GM23338 (cell line): ENCODE data around the gene CFTR. TPM values are rescaled to one million over a fixed set of nuclear protein-coding genes. Genes with fewer than 3 reads are reported as not detected.

Experiments used
- ATAC-seq: fragments of 200-7000 bp; cut with Tn5 transposase; 3 replicates; pipeline ENCODE4 v1.9.1; 2020
- DNase-seq: peaks from one replicate; pipeline ENCODE4 v3.0.0-alpha.2; 2015; ENCODE audit warnings: low spot score
- H2AFZ ChIP-seq: fragments of 200-600 bp; sonication (generic); 2 replicates; pipeline ENCODE4 v1.8.0; 2016; ENCODE audit warnings: antibody characterized with exemption, mild to moderate bottlenecking, moderate library complexity
- H3F3A ChIP-seq: fragments of 200-600 bp; sonication (generic); replicated peaks from 2 replicates; pipeline ENCODE4 v1.8.0; 2017; ENCODE audit warnings: antibody characterized with exemption, mixed run types, low read depth
- H3K27ac ChIP-seq: fragments of 200-600 bp; sonication (generic); 2 replicates; pipeline ENCODE4 v1.6.1; 2016; ENCODE audit warnings: low read depth
- H3K27me3 ChIP-seq: fragments of 200-600 bp; sonication (generic); 2 replicates; pipeline ENCODE4 v1.8.0; 2016; ENCODE audit warnings: mild to moderate bottlenecking, mixed run types, moderate library complexity; ENCODE audit not compliant: insufficient read depth
- H3K36me3 ChIP-seq: fragments of 200-600 bp; sonication (generic); 2 replicates; pipeline ENCODE4 v1.8.0; 2016; ENCODE audit warnings: mild to moderate bottlenecking; ENCODE audit not compliant: insufficient read depth
- H3K4me1 ChIP-seq: fragments of 200-600 bp; sonication (generic); 2 replicates; pipeline ENCODE4 v1.8.0; 2016; ENCODE audit warnings: mild to moderate bottlenecking, moderate library complexity; ENCODE audit not compliant: insufficient read depth
- H3K4me2 ChIP-seq: fragments of 200-600 bp; sonication (generic); 2 replicates; pipeline ENCODE4 v1.7.1; 2017; ENCODE audit warnings: mixed run types
- H3K4me3 ChIP-seq: fragments of 200-600 bp; sonication (generic); 2 replicates; pipeline ENCODE4 v1.6.1; 2016; ENCODE audit warnings: mixed run types
- H3K79me2 ChIP-seq: fragments of 200-600 bp; sonication (generic); replicated peaks from 2 replicates; pipeline ENCODE4 v1.8.0; 2017; ENCODE audit warnings: mild to moderate bottlenecking; ENCODE audit not compliant: insufficient read depth
- H3K9me2 ChIP-seq: fragments of 200-600 bp; sonication (generic); 2 replicates; pipeline ENCODE4 v1.8.0; 2017; ENCODE audit not compliant: insufficient read depth
- H4K20me1 ChIP-seq: fragments of 200-600 bp; sonication (generic); replicated peaks from 2 replicates; pipeline ENCODE4 v1.8.0; 2017; ENCODE audit warnings: mild to moderate bottlenecking; ENCODE audit not compliant: insufficient read depth
- H3K27ac Mint-ChIP-seq: 2 replicates; pipeline ENCODE4 v1.8.0; 2020; ENCODE audit warnings: inconsistent platforms, mild to moderate bottlenecking, moderate library complexity, mixed read lengths
- H3K27me3 Mint-ChIP-seq: 3 replicates; pipeline ENCODE4 v1.8.0; 2022; ENCODE audit warnings: low read depth, mild to moderate bottlenecking, moderate library complexity, mixed read lengths, inconsistent platforms; ENCODE audit not compliant: insufficient read depth, poor library complexity
- H3K36me3 Mint-ChIP-seq: 3 replicates; pipeline ENCODE4 v1.8.0; 2021; ENCODE audit warnings: low read depth, mild to moderate bottlenecking, inconsistent platforms, moderate library complexity, mixed read lengths
- H3K4me1 Mint-ChIP-seq: 3 replicates; pipeline ENCODE4 v1.8.0; 2020; ENCODE audit warnings: mild to moderate bottlenecking, inconsistent platforms, mixed read lengths
- H3K4me3 Mint-ChIP-seq: 3 replicates; pipeline ENCODE4 v1.8.0; 2021; ENCODE audit warnings: moderate library complexity, mild to moderate bottlenecking, inconsistent platforms, mixed read lengths
- H3K9me3 Mint-ChIP-seq: 3 replicates; pipeline ENCODE4 v1.8.0; 2020; ENCODE audit warnings: moderate library complexity, mild to moderate bottlenecking, inconsistent platforms, mixed read lengths
- CREB1 ChIP-seq: fragments of 250-450 bp; sonication (Bioruptor Pico); IDR thresholded peaks from 2 replicates; pipeline ENCODE4 v1.5.0; 2020; ENCODE audit warnings: low read depth, mild to moderate bottlenecking, moderate library complexity
- CTCF ChIP-seq, 2 experiments: fragments of 200-600 bp in 1 of 2; sonication (generic) in 1 of 2; conservative IDR thresholded peaks; 2 replicates each; pipeline versions ENCODE4 v1.5.1 to v1.6.1; 2016 to 2017; ENCODE audit warnings: antibody characterized with exemption in 2 of 2, low read depth in 2 of 2, mild to moderate bottlenecking in 2 of 2, moderate library complexity in 1 of 2
- ETS1 ChIP-seq: IDR thresholded peaks from 2 replicates; pipeline ENCODE4 v1.6.1; 2016; ENCODE audit warnings: antibody characterized with exemption
- EZH2 ChIP-seq: fragments of 200-600 bp; sonication (generic); IDR thresholded peaks from one replicate; pipeline ENCODE4 v1.8.0; 2017; ENCODE audit warnings: antibody characterized with exemption, mild to moderate bottlenecking, low read depth; ENCODE audit not compliant: unreplicated experiment
- EZH2phosphoT487 ChIP-seq: fragments of 200-600 bp; sonication (generic); IDR thresholded peaks from one replicate; pipeline ENCODE4 v1.8.1; 2018; ENCODE audit warnings: antibody characterized with exemption; ENCODE audit not compliant: unreplicated experiment
- JUNB ChIP-seq: IDR thresholded peaks from one replicate; pipeline ENCODE4 v1.6.1; 2016; ENCODE audit warnings: antibody characterized with exemption; ENCODE audit not compliant: unreplicated experiment
- NANOG ChIP-seq: IDR thresholded peaks from 2 replicates; pipeline ENCODE4 v1.6.1; 2016; ENCODE audit warnings: antibody characterized with exemption, borderline replicate concordance
- POLR2AphosphoS5 ChIP-seq: IDR thresholded peaks from 2 replicates; pipeline ENCODE4 v1.6.1; 2016; ENCODE audit warnings: antibody characterized with exemption, low read depth
- REST ChIP-seq: IDR thresholded peaks from one replicate; pipeline ENCODE4 v1.6.1; 2018; ENCODE audit warnings: antibody characterized with exemption; ENCODE audit not compliant: unreplicated experiment
- STAT1 ChIP-seq: IDR thresholded peaks from one replicate; pipeline ENCODE4 v1.6.1; 2016; ENCODE audit warnings: antibody characterized with exemption; ENCODE audit not compliant: unreplicated experiment
- ZNF114 ChIP-seq: fragments of 250-450 bp; sonication (Bioruptor Pico); IDR thresholded peaks from 2 replicates; pipeline ENCODE4 v1.5.0; 2020; ENCODE audit warnings: mild to moderate bottlenecking, moderate library complexity
- ZNF331 ChIP-seq: fragments of 250-450 bp; sonication (Bioruptor Pico); IDR thresholded peaks from 2 replicates; pipeline ENCODE4 v1.5.0; 2020; ENCODE audit warnings: low read depth, mild to moderate bottlenecking, moderate library complexity
- ZNF462 ChIP-seq: fragments of 250-450 bp; sonication (Bioruptor Pico); IDR thresholded peaks from 2 replicates; pipeline ENCODE4 v1.5.0; 2020; ENCODE audit warnings: mild to moderate bottlenecking, moderate library complexity
- polyA plus RNA-seq: library from polyadenylated mRNA; unstranded; fragments of >200 nt; fragmentation: Nextera tagmentation; extraction: Ambion mirVana; gene quantifications from 2 replicates; pipeline ENCODE4 v1.2.1, GENCODE V29; 2016
- total RNA-seq: library from RNA; depleted of rRNA; stranded (reverse); fragments of >200 nt; shearing (Covaris generic); gene quantifications from 2 replicates; pipeline ENCODE4 v1.2.3, GENCODE V29; 2014

Gene CFTR
- total and polyA plus RNA-seq, 2 experiments from 2014 or later: 0.45 to 1.2 TPM

GRCh38 chr7:117698018-117698417 lies 218.2 kb downstream of the CFTR start:
- H3K4me1 ChIP-seq: no peaks in the 10 kb centered on the region
- no peaks in the 10 kb centered on the region for H4K20me1 ChIP-seq
- Mint-ChIP-seq H3K4me3 (no peak overlapping the region), H3K36me3 (no peaks in the 10 kb centered on the region), H3K4me1 (peaks cover 2% of the 10 kb centered on the region; the same call in 1 of the 3 replicates), H3K9me3 (no peaks in the 10 kb centered on the region), H3K27me3 (no peaks in the 10 kb centered on the region), H3K27ac (no peak overlapping the region)
- 0 out of 2 replicates have a peak, but pooled peaks cover 2% of the 10 kb centered on the region for H3K9me2 ChIP-seq
- no peaks in the 10 kb centered on the region for H3K27me3 ChIP-seq
- no peaks in the 10 kb centered on the region for H3F3A ChIP-seq
- ATAC-seq (no peak), DNase-seq (no peak)
- H3K4me2 ChIP-seq: no peak overlapping the region
- TF ChIP-seq ETS1 (no peak), JUNB (no peak), ZNF114 (CRISPR knock-in tag) (no peak), NANOG (no peak), EZH2 (no peak), EZH2phosphoT487 (no peak), POLR2AphosphoS5 (no peak), STAT1 (no peak), CREB1 (CRISPR knock-in tag) (no peak), ZNF331 (no peak), REST (no peak), ZNF462 (CRISPR knock-in tag) (no peak), CTCF (conservative IDR thresholded peaks at IDR 0.05; ENCODE audit: low read depth in 2 of 2) (no peak)
- no peak overlapping the region for H3K27ac ChIP-seq
- no peak overlapping the region for H2AFZ ChIP-seq
- no peaks in the 10 kb centered on the region for H3K79me2 ChIP-seq
- H3K4me3 ChIP-seq: no peak overlapping the region
- H3K36me3 ChIP-seq: no peaks in the 10 kb centered on the region; the same call in 1 of the 2 replicates
